WI38 (cell line): Measurements from ENCODE around the gene SH3PXD2B.

Experiments
- H3K4me3 ChIP-seq: 2 replicates; pipeline ENCODE4 v1.5.1; 2011; ENCODE audit warnings: low read depth, mild to moderate bottlenecking, control low read depth, low read length
- CTCF ChIP-seq: IDR thresholded peaks from 2 replicates; pipeline ENCODE4 v1.5.1; 2012; ENCODE audit warnings: low read depth, mild to moderate bottlenecking, control low read depth, low read length

Gene SH3PXD2B

DNA sequence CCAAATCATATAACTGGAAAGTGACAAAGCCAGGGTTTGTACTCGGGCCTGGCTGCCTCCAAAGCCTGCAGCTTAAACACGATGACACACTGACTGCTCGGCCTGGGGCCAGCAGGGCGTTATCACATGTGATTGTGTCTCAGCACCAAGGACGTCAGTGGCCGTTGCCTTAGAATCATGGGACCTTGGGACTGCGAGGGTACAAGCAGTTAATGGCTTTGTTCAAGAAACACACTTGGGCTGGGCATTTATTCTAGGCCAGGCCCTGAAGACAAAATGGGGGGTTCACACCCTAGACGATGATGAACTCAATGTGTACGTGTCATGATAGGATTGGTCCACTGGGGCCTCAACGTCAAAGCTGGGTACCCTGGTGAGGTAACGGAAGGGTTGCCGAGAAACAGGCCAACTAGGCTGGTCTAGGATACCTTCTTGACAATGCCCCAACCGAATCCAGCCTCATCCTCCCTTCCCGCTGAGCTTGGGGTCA, 13.0 kb downstream of the SH3PXD2B start:
- no peak for TF ChIP-seq CTCF
- H3K4me3 ChIP-seq, result no peak overlapping the region

- no peak for TF ChIP-seq CTCF
- H3K4me3 ChIP-seq, result no peak overlapping the region
These were observed 13.8 kb downstream of the SH3PXD2B start for GRCh38 chr5:172440486-172440885.

DNA sequence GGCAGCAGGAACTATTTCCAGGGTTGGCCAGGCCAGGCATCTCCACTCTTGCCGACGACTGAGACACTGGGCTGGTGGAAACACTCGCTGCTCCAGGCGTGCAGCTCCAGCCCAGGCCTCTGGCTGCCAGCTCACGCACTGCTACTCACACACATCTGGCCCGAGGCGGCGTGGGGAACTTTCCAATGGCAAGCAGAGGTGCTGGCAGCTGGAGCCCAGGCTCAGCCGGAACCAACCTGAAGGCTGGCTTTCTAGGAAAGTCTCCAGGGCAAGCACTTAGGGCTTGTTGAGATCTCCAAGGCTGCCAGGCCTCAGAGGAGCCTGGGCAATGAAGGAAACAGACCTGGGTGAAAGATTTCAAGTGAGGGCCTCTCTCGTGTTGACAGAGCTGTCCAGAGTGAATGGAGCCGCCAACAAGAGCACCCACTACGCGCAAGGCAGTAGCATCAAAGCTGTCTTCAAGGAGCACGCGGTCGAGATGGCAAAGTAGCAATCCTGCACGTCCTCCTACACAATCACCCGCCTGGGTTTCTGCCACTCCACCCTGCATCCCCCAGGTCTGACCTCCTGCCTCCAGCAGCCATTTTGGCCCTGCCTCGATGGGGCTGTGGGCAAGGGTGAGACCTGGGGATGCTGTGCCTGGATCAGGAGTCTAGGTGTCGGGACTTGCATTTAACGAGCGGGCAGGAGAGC, 14.4 kb downstream of the SH3PXD2B start:
- H3K4me3 ChIP-seq, result no peak overlapping the region
- TF ChIP-seq CTCF, result no peak

DNA sequence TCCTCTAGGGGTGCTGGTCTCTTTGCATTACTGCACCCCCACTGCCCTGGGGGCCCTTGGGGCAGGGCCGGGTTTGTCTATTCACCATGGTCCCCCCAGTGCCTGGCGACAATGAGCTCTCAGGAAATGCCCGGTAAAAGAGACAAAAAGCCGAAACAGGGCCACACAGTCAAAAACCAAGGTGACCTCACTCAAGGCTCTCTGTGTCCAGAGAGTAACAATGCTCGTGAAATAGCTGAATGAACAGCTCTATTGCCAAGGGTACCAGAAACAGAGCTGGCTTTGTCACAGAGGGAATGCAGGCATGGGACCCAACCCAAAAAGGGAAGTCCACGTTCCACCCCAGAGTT, 16.0 kb downstream of the SH3PXD2B start:
- no peak overlapping the region for H3K4me3 ChIP-seq
- no peak for TF ChIP-seq CTCF

DNA sequence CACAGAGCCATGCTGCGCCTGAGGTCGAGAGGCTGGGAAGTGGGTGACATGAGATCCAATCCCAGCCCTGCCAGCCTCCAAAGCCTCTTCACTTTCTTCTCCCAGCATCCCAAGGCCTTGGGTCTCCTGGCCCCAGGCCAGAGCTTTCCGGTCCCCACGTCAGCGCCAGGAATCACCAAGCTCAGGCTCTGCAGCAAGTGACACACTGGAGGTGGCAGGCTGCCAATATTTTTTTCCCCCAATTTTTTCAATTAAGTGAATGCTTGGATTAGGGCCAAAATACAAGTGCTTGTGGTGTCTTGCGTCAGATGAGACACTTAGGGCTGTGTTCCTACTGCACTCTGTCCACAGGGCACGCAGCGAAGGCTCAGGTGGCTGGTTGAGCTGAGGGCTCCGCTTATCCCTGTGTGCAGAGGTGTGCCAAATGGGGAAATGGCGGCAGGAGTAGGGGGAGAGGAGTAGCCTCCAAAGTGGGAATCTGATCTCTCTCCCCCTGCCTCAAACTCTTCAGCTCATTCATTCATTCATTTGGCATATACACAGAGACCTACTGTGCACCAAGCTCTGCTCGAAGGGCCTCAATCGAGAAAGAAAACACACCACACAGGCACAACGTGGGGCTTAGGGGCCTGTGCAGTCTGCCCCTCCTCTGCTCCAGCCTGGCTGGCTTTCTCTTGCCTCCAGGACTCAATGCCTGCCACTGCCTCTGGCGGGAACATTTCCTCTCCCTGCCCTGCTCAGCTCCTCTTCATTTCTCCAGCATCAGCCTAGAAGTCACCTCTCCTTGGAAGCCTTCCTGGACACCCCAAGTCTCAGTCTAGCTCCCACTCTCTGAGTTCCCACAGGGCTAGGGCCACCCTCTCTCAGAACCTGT, 16.6 kb downstream of the SH3PXD2B start:
- no peak for TF ChIP-seq CTCF
- H3K4me3 ChIP-seq, result no peak overlapping the region

DNA sequence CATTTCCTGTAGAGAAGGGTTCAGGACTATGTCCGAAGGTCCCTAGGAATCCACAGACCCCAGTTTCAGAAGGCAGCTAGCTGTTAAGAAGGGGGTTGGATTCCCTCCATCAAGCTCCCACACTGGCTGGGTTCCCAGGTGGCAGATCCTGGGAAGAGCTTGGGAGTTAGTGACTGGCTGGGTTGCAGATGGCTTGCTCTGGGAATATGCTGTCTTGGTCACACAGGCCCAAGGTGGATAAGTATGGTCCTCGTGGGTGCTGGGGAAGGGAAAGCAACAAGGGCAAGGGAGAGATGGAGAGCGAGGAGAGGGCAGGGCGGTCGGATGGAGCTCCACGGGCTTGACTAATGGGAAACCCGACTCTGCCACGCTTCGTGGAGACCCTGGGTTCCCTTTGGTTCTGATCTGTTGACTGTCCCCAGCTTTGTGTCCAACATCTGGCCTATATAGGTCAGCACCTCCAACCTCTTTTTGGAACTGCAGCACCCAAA, 17.4 kb downstream of the SH3PXD2B start:
- no peak overlapping the region for H3K4me3 ChIP-seq
- no peak for TF ChIP-seq CTCF
